Duodenal mucosa (tissue), 2 donors: Measurements from ENCODE around the gene METAP2.

Source experiments
- H3K27ac ChIP-seq: one replicate; pipeline ENCODE4 v1.7.0; 2013; ENCODE audit warnings: low read depth, low read length
- H3K27me3 ChIP-seq, 2 donors: one replicate each; pipeline ENCODE4 v1.7.0; 2013; ENCODE audit warnings: low read length in 2 of 2, control low read depth in 1 of 2; ENCODE audit not compliant: insufficient read depth in 2 of 2, control insufficient read depth in 1 of 2
- H3K36me3 ChIP-seq, 2 donors: one replicate each; pipeline ENCODE4 v1.7.0; 2013; ENCODE audit warnings: low read length in 2 of 2, control low read depth in 1 of 2; ENCODE audit not compliant: insufficient read depth in 2 of 2, control insufficient read depth in 1 of 2
- H3K4me1 ChIP-seq, 2 donors: one replicate each; pipeline ENCODE4 v1.7.0; 2013; ENCODE audit warnings: low read length in 2 of 2, control low read depth in 1 of 2; ENCODE audit not compliant: insufficient read depth in 2 of 2, control insufficient read depth in 1 of 2
- H3K4me3 ChIP-seq, 2 donors: one replicate each; pipeline ENCODE4 v1.7.0; 2013; ENCODE audit warnings: low read length in 2 of 2, low read depth in 1 of 2
- H3K9ac ChIP-seq, 2 donors: one replicate each; pipeline ENCODE4 v1.7.0; 2013; ENCODE audit warnings: low read length in 2 of 2, low read depth in 1 of 2
- H3K9me3 ChIP-seq, 2 donors: one replicate each; pipeline ENCODE4 v1.7.0; 2013; ENCODE audit warnings: low read length in 2 of 2, control low read depth in 1 of 2; ENCODE audit not compliant: control insufficient read depth in 1 of 2

Gene METAP2

DNA sequence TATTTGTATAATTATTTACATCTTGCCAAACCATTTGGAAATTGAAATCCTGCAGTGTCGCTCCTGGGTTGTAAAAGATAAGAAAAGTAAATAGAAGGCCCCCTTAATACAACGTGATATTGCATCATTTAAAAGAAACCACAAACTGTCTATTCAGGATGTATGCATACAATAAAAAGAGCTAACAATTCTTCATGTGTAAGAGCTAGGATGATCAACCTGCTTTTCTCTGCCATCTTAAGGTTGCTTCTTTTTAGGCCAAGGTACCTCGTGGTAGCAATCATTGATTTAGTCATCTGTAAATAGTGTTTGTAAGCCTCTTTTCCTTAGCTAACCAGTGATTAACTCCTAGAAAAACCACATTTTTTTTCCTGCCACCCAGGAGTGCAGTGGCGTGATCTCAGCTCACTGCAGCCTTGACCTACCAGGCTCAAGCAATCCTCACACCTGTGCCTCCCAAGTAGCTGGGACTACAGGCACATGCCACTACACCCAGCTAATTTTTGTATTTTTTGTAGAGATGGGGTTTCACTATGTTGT is 80.7 kb downstream of the METAP2 start:
- no peak overlapping the region for H3K9ac ChIP-seq
- H3K36me3 ChIP-seq = no peaks in the 10 kb centered on the region
- H3K27ac ChIP-seq = no peak overlapping the region
- no peaks in the 10 kb centered on the region for H3K4me1 ChIP-seq
- H3K9me3 ChIP-seq = no peaks in the 10 kb centered on the region
- peaks cover 0 to under 1% of the 10 kb centered on the region in 2 donors for H3K27me3 ChIP-seq
- no peak overlapping the region for H3K4me3 ChIP-seq

GRCh38 chr12:95557625-95558024 is 83.7 kb downstream of the METAP2 start:
- Histone ChIP-seq H3K27ac (no peak overlapping the region), H3K9ac (no peak overlapping the region), H3K9me3 (no peaks in the 10 kb centered on the region), H3K4me1 (no peaks in the 10 kb centered on the region), H3K27me3 (no peaks in the 10 kb centered on the region), H3K4me3 (no peak overlapping the region), H3K36me3 (no peaks in the 10 kb centered on the region)
